ENCODE data around the gene OLFM2.

Gene OLFM2

GRCh38 chr19:9909251-9909650 lies 27.1 kb downstream of the OLFM2 start:
- no peak overlapping the region for H3K27ac Mint-ChIP-seq
- H3K4me3 Mint-ChIP-seq: no peak overlapping the region
- no peaks in the 10 kb centered on the region for H3K4me1 Mint-ChIP-seq (ENCODE audit: low read depth)
- no peaks in the 10 kb centered on the region for H3K36me3 Mint-ChIP-seq (ENCODE audit: low read depth)
- H3K27me3 Mint-ChIP-seq: peaks cover 20% of the 10 kb centered on the region
- H3K9me3 Mint-ChIP-seq: no peaks in the 10 kb centered on the region
- intact Hi-C loops (cut with micrococcal nuclease): no loop called here

- H3K9me3 Mint-ChIP-seq: no peaks in the 10 kb centered on the region
- H3K27me3 Mint-ChIP-seq: peaks cover 26% of the 10 kb centered on the region
- H3K4me3 Mint-ChIP-seq: no peak overlapping the region
- intact Hi-C loops (cut with micrococcal nuclease): no loop called here
- H3K27ac Mint-ChIP-seq: no peak overlapping the region
- no peaks in the 10 kb centered on the region for H3K36me3 Mint-ChIP-seq (ENCODE audit: low read depth)
- no peaks in the 10 kb centered on the region for H3K4me1 Mint-ChIP-seq (ENCODE audit: low read depth)
Measured at GRCh38 chr19:9906475-9907087, 29.7 kb downstream of the OLFM2 start.

- H3K27ac Mint-ChIP-seq: no peak overlapping the region
- H3K27me3 Mint-ChIP-seq: peaks cover 31% of the 10 kb centered on the region
- no peaks in the 10 kb centered on the region for H3K9me3 Mint-ChIP-seq
- H3K36me3 Mint-ChIP-seq (ENCODE audit: low read depth): no peaks in the 10 kb centered on the region
- intact Hi-C loops (cut with micrococcal nuclease): no loop called here
- H3K4me3 Mint-ChIP-seq: no peak overlapping the region
- H3K4me1 Mint-ChIP-seq (ENCODE audit: low read depth): no peaks in the 10 kb centered on the region
Measured at GRCh38 chr19:9903336-9903735, 33.0 kb downstream of the OLFM2 start.

- intact Hi-C loops (cut with micrococcal nuclease): no loop called here
Measured at GRCh38 chr19:9901642-9902041, 34.7 kb downstream of the OLFM2 start.

GRCh38 chr19:9901020-9901419 lies 35.3 kb downstream of the OLFM2 start:
- intact Hi-C loops (cut with micrococcal nuclease): no loop called here
- Mint-ChIP-seq H3K9me3 (no peaks in the 10 kb centered on the region), H3K27me3 (peaks cover 26% of the 10 kb centered on the region), H3K27ac (no peak overlapping the region), H3K4me3 (no peak overlapping the region), H3K36me3 (ENCODE audit: low read depth) (no peaks in the 10 kb centered on the region), H3K4me1 (ENCODE audit: low read depth) (no peaks in the 10 kb centered on the region)

More at GRCh38 chr19:9901642-9902041, 34.7 kb downstream of the OLFM2 start:
- Mint-ChIP-seq H3K4me3 (no peak overlapping the region), H3K9me3 (no peaks in the 10 kb centered on the region), H3K36me3 (ENCODE audit: low read depth) (no peaks in the 10 kb centered on the region), H3K27ac (no peak overlapping the region), H3K27me3 (peaks cover 29% of the 10 kb centered on the region), H3K4me1 (ENCODE audit: low read depth) (no peaks in the 10 kb centered on the region)

- Mint-ChIP-seq H3K4me1 (ENCODE audit: low read depth) (no peaks in the 10 kb centered on the region), H3K9me3 (no peaks in the 10 kb centered on the region), H3K27ac (no peak overlapping the region), H3K36me3 (ENCODE audit: low read depth) (no peaks in the 10 kb centered on the region), H3K4me3 (no peak overlapping the region), H3K27me3 (peaks cover 8% of the 10 kb centered on the region)
- intact Hi-C loops (cut with micrococcal nuclease): no loop called here
Measured at GRCh38 chr19:9891609-9892373, 44.5 kb downstream of the OLFM2 start.

GRCh38 chr19:9885077-9885552 lies 51.2 kb downstream of the OLFM2 start:
- no peaks in the 10 kb centered on the region for H3K36me3 Mint-ChIP-seq (ENCODE audit: low read depth)
- H3K27ac Mint-ChIP-seq: no peak overlapping the region
- H3K4me3 Mint-ChIP-seq: no peak overlapping the region
- intact Hi-C loops (cut with micrococcal nuclease): no loop called here
- no peaks in the 10 kb centered on the region for H3K9me3 Mint-ChIP-seq
- H3K27me3 Mint-ChIP-seq: peaks cover 12% of the 10 kb centered on the region
- H3K4me1 Mint-ChIP-seq (ENCODE audit: low read depth): no peaks in the 10 kb centered on the region

- Mint-ChIP-seq H3K4me3 (no peak overlapping the region), H3K36me3 (ENCODE audit: low read depth) (no peaks in the 10 kb centered on the region), H3K27ac (no peak overlapping the region), H3K9me3 (no peaks in the 10 kb centered on the region), H3K27me3 (peaks cover 13% of the 10 kb centered on the region), H3K4me1 (ENCODE audit: low read depth) (peaks cover under 1% of the 10 kb centered on the region)
- intact Hi-C loops (cut with micrococcal nuclease): no loop called here
Measured at GRCh38 chr19:9883764-9884163, 52.6 kb downstream of the OLFM2 start.

GRCh38 chr19:9883231-9883758 lies 53.0 kb downstream of the OLFM2 start:
- Mint-ChIP-seq H3K36me3 (ENCODE audit: low read depth) (no peaks in the 10 kb centered on the region), H3K27ac (no peak overlapping the region), H3K9me3 (no peaks in the 10 kb centered on the region), H3K4me1 (ENCODE audit: low read depth) (peaks cover 5% of the 10 kb centered on the region), H3K27me3 (peaks cover 15% of the 10 kb centered on the region), H3K4me3 (no peak overlapping the region)
- intact Hi-C loops (cut with micrococcal nuclease): no loop called here

- Mint-ChIP-seq H3K36me3 (ENCODE audit: low read depth) (no peaks in the 10 kb centered on the region), H3K27me3 (peaks cover 12% of the 10 kb centered on the region), H3K4me3 (no peak overlapping the region), H3K27ac (no peak overlapping the region), H3K4me1 (ENCODE audit: low read depth) (peaks cover 6% of the 10 kb centered on the region), H3K9me3 (no peaks in the 10 kb centered on the region)
- intact Hi-C loops (cut with micrococcal nuclease): no loop called here
Measured at GRCh38 chr19:9881720-9882119, 54.6 kb downstream of the OLFM2 start.

- no peak overlapping the region for H3K4me3 Mint-ChIP-seq
- peaks cover 6% of the 10 kb centered on the region for H3K4me1 Mint-ChIP-seq (ENCODE audit: low read depth)
- peaks cover 8% of the 10 kb centered on the region for H3K27me3 Mint-ChIP-seq
- intact Hi-C loops (cut with micrococcal nuclease): no loop called here
- no peak overlapping the region for H3K27ac Mint-ChIP-seq
- no peaks in the 10 kb centered on the region for H3K9me3 Mint-ChIP-seq
- no peaks in the 10 kb centered on the region for H3K36me3 Mint-ChIP-seq (ENCODE audit: low read depth)
Measured at GRCh38 chr19:9878511-9879196, 57.7 kb downstream of the OLFM2 start.

GRCh38 chr19:9877780-9878510 lies 58.4 kb downstream of the OLFM2 start:
- H3K4me1 Mint-ChIP-seq (ENCODE audit: low read depth): peaks cover 6% of the 10 kb centered on the region
- no peaks in the 10 kb centered on the region for H3K36me3 Mint-ChIP-seq (ENCODE audit: low read depth)
- no peaks in the 10 kb centered on the region for H3K9me3 Mint-ChIP-seq
- H3K27ac Mint-ChIP-seq: no peak overlapping the region
- intact Hi-C loops (cut with micrococcal nuclease): no loop called here
- peaks cover 8% of the 10 kb centered on the region for H3K27me3 Mint-ChIP-seq
- no peak overlapping the region for H3K4me3 Mint-ChIP-seq

GRCh38 chr19:9875796-9876195 lies 60.5 kb downstream of the OLFM2 start:
- no peak overlapping the region for H3K27ac Mint-ChIP-seq
- H3K36me3 Mint-ChIP-seq (ENCODE audit: low read depth): no peaks in the 10 kb centered on the region
- H3K4me1 Mint-ChIP-seq (ENCODE audit: low read depth): peaks cover 6% of the 10 kb centered on the region
- intact Hi-C loops (cut with micrococcal nuclease): no loop called here
- no peak overlapping the region for H3K4me3 Mint-ChIP-seq
- H3K27me3 Mint-ChIP-seq: peaks cover 8% of the 10 kb centered on the region
- H3K9me3 Mint-ChIP-seq: no peaks in the 10 kb centered on the region

Measured in dendritic cell treated with granulocyte-macrophage colony-stimulating factor and Interleukin-4, amounts not matched to agents 40 ng/mL and 50 ng/mL, for 4 days (primary cell).